HG03432 (cell line): ENCODE measurements around the gene ARMH3.

Experiments used
- ATAC-seq: cut with Tn5 transposase; IDR thresholded peaks from one replicate; pipeline ENCODE4 v1.9.1; 2021; ENCODE audit warnings: mild to moderate bottlenecking, moderate library complexity; ENCODE audit not compliant: unreplicated experiment

The ARMH3 gene

DNA sequence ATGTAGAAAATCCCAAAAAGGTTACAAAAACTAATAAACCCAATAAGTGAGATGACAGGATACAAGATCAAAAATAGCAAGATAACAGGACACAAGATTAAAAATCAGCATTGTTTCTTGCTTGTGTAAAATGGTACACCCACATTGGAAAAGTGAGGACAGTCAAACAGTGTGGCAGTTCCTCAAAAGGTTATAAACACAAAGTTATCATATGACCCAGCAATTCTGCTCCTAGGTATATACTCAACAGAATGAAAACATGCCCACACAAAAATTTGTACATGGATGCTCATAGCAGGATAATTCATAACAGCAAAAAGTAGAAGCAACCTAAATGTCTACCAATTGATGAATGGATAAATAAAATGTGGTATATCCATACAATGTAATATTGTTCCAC lies 105.8 kb downstream of the ARMH3 start:
- no peak for ATAC-seq

DNA sequence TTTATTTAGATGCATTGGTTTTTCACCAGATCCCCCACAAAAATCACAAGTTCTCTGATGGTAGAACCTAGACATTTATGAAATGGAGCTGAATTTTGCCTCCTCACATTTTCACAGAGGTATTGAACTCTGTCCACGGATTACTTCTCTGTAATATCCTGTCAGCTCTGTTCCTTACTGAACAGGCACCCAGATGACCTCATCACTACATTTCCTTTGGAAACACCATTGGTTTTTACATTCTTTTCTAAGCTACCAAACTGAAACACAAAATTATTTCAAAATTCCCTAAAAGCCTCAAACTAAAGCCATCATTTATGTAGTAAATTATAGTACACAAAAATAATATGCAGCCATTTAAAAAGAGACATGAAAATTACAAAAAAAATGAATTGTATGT lies 114.1 kb downstream of the ARMH3 start:
- no peak for ATAC-seq

DNA sequence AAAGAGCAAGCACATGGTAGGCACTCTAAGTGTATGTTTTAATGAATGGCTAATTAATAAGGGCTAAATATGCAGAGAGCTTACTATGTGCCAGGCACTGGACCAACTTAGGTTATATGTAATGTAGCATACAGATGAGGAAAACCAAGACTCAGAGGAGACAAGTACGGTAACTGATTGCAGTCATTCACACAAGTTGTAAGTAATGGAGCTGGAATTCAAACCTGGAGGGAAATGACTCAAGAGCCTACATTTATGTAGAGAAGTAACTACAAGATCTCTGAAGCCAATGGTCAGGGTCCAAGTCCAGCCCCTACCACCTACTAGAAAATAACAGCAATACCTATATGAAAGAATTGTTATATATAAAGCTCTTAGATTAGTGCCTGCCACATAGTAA lies 115.1 kb downstream of the ARMH3 start:
- ATAC-seq: no peak

DNA sequence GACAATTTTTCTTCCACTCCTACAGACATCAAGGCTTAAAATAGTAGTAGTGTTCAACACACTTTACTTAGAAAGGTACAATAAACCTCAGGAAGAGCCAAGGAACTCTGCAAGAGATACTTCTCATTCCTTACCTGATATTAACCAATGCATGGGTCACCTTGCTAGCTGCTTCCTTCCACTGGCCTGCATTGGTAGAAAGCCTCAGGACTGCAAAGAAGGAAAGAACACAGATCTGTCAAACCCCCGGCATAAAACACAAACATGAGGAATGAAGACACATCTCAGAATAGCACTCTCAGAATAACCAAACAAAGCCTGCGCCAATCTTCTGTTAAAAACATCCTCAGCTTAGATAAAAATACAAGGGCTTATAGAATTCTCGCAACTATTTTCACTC lies 116.2 kb downstream of the ARMH3 start:
- no peak for ATAC-seq

DNA sequence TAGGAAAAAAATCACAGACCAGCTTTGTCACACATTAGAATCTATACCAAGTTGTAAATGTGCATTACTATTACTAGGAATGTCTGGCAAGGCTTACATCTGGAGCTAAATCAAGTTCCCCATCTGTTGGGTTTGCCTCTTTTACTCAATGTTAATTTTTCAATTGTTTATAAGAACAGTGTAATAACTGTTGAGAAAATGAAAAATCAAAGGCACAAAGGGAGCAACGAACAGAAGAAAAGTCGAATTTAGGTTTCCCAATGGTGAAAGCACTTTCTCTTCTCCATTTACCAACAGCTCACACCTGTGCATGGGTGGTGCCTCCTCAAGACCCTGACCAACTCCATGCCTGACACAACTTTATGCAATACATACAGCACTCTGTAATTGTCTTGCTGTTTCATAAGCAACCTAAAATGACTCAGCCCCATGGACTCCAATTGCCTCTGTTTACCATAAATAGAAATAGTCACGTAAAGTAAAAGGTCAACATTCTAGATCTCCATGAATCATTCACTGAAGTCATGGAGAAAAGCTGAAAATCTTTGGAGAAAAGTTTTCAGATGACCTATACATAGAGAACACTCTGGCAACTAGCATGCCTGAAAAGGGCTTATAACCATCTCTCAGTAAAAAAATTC lies 116.8 kb downstream of the ARMH3 start:
- ATAC-seq: no peak

DNA sequence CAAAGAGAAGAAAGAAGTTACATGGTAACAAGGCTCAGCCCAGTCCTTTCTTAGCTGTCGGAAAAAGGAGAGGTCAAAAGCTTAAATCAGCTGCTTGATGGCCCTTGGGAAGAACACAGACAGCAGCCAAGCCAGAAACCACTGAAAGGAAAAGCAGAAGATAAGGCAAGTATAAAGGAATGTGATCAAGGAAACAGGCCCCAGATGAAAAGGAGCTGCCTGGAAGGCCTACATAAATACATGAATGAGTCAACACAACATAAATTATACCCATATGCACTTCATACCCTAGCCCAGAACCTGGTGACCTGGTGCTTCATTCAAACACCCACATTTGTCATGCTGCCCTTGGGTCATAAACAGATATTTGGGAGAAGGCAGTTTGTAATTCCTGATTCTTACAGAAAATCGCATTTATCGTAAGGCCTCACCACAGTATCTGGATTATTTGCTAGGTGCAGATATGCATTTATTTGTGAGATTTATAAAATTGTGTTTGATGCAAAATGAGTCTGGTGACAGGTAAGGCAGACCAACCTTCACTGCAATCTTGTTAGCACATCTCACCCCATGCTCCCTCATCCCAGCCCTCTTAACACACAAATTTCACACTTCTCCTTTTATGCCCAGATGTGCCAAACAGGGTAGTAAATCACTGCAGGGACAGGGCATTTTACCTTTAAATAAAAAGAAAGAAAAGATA lies 117.5 kb downstream of the ARMH3 start:
- no peak for ATAC-seq

DNA sequence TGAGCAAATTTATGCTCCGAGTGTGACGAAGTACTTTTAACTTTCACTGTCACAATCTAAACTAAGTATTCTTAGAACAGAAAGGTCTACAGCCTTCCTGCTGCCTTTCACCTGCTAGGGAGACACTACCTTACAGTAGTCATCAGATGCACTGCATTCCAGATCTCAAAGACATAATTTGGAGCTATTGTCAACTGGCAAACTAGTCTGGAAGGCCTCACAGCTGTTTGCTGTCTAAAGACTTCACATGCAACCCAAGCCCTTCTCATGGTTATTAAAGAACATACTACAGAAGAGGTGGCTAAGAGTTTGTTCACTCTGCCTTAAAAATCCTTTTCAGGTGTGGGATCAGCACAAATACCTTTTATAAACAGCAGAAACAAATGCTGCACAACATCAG lies 120.5 kb downstream of the ARMH3 start:
- ATAC-seq: no peak

DNA sequence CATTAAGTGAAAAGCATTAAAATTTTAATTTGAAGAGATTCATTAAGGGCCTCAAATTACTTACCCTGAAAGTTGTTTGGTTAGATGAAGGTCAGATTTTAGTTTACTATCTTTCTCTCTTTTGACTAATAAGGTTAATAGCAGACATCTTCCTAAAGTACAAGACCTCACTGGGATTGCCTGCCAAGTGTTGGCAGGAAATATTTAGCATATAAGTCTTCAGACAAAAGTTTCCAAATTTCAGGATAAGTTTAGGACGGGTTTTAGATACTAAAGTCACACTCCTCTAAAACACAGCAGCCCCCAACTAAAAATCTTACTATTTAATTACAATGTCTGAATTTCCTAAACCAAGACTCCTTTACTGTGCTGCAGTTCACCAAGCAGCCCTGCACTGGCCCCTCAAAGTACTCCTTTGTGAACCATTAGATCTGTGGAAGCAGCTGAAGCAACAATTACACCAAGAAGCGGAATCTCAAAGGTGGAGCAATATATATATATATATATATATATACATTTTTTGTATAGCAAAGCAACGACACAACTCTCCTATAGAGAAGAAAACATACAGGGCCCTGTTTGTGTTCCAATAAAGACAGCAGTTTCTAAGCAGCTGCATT lies 121.2 kb downstream of the ARMH3 start:
- ATAC-seq: no peak

DNA sequence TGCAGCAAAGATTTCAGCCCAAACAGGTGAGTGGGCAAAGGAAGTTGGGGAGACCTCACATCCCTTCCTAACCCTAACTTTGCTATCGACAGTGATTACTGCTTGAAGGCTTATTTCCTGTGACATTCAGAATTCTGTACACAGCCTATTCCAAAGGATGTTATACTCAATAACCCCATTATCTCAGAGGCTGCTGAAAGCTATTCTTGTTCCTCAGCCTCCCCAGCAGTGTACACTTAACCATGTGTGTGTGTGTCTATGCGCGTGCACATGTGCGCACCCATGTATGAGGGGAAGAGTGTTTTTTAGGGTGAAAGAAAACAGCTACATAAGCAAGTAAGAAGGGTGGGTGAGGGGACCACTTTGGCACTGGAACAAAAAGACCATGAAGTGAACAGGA lies 122.0 kb downstream of the ARMH3 start:
- ATAC-seq: no peak

DNA sequence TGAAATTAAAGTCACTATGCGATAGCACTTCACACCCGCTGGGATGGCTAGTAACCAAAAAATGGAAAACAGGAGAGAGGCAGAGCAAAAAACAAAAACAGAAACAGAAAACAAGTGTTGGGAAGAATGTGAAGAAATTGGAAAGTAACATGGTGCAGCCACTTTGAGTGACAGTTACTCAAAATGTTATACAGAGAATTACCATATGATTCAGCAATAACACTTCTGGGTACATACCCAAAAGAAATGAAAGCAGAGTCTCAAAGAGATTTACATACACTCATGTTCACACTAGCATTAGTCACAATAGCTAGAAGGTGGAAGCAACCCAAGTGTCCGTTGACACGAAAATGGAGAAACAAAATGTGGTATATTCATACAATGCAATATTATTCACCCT lies 123.8 kb downstream of the ARMH3 start:
- no peak for ATAC-seq

DNA sequence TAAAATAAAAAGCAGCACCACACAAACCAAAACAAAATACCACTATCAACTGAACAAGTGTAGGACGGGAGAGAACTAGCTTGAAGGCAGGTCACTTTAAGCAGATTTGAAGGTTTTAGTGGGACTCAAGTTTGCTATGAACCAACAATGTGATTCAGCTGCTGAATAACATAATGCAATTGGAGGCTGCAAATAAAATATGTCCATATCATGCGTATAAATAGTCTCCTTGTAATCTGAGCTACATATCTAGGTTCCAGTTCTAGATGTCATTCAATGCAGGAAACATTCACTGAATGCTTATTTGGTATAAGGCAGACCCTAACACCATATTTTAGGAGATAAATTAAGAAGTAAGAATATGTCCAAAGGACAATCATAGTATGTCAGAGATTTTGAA lies 130.9 kb downstream of the ARMH3 start:
- no peak for ATAC-seq

DNA sequence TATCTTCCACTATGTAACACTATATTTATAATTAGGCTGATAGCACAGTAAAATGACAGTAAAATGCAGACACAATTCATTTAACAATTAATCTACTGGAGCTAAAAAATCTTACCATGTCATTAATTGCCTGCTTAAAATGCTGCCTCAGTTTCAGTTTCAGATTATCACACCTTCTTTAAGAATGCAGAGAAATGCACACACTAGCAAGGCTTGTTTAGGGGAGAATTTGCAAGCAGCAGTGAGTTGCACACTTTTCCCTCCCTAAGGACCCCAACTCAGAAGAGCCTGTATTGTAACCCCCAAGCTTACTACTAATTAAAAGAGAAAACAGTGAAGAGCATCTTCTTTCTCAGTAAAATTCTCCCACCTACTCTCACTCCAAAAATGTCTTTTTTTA lies 132.7 kb downstream of the ARMH3 start:
- ATAC-seq: no peak

DNA sequence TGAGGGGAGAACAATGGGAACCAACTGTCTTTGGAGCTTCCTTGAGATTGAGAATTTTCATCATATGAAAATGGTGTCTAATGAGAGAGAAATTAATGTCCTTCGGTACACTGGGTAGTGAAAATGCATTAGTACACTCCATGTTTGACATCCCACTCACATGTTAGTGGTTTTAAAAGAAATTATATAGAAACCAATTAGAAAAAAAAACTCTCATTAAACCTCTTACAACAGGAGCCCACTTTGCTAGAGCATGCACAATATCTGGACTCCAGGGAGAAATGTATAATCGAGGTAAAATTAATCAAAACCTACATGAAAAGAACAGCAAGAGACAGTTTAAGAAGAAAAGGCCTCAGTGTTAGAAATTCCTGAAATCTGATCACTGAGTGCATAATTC lies 133.1 kb downstream of the ARMH3 start:
- ATAC-seq: no peak

DNA sequence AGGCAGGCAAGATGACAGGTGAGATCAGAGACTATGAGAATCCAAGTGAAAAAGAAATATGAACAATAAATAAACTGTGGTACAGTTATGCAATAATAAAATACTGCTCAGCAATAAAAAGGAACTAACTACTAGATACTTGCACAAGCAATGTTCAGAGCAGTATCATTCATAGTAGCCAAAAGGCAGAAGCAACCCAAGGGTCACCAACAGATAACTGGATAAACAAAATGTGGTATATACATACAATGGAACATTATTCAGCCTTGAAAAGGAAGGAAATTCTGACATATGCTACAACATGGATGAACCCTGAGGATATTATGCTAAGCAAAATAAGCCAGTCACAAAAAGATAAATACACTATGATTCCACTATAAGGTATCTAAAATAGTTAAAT lies 135.4 kb downstream of the ARMH3 start:
- no peak for ATAC-seq

DNA sequence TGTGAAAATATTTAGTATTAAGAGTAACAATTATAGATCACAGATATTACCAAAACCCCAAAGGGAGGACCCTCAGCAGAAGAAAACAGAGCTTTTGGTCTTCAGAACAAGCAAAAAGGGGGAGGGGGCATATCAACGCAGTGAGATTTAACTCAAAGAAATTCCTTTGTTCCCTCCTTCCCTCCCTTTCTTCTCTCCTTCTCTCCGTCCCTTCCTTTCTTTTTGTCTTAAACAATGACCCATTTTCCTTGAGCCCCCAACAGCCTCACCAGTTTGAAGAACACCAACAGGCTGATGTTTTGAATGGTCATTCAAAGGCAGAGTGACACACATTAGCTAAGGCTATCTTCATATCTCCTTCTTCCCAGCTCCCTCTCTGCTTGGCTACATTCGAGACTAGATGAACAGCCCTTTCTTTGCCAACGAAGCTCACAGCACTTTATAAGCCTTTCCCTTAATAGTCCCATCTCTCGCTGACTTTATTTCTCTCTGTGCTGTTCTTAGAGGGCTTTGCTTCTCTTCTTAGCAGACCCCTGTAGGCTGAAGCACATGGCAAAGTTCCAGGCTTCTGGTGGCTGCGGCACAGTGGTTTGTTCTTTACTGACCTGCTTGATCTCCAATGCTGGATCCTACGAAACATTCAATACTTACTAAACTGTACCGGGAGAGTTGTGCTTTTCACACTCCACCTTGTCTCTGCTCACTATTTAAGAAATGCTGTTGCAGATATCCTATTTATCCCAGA lies 136.8 kb downstream of the ARMH3 start:
- ATAC-seq: no peak

DNA sequence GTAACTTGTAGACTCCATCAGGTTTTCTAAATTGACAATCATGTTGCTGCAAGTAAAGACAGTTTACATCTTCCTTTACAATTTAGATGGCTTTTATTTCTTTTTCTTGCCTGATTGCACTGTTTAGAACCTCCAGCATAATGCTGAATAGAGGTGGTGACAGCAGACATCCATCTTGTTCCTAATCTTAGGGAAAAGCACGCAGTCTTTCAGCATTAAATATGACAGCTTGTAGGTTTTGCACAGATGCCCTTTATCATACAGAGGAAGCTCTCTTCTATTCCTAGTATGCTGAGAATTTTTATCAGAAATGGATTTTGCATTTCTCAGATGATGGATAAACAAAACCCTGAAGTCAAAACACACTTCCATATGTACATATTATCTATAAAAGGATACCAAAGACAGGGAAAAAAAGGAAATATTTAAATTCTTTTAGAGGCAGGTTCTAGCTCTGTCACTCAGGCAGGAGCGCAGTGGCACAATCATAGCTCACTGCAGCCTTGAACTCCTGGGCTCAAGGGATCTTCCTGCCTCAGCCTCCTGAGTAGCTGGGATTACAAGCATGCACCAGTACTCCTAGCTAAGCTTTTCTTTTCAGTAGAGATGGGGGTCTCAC lies 143.3 kb downstream of the ARMH3 start:
- no peak for ATAC-seq

DNA sequence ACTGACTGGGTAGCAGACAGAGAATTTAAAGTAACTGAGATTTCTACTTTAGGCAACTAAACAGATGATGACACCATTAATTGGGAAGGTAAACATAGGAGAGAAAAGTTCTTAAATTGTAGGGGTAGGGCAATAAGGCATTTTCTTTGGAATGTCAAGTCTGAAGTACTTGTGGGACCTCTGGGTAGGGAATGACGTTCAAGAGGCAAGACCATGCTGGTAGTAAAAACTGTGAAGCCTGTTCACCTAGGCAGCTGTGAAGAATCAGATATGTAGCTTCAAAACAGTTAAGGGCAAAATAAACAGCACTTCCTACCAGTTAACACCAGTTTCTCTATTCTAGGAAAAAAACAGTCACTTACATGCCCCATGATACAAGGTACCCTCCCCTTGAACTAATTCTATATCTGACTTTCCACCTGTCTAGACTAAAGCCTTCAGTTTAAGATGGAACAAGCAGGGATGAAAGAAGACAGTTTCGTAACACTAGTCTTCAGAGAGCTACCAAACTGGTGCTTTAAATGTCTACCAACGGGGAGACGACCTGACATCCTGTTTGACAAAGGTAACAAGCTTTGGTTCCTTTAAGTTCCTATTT lies 149.3 kb downstream of the ARMH3 start:
- ATAC-seq: no peak

DNA sequence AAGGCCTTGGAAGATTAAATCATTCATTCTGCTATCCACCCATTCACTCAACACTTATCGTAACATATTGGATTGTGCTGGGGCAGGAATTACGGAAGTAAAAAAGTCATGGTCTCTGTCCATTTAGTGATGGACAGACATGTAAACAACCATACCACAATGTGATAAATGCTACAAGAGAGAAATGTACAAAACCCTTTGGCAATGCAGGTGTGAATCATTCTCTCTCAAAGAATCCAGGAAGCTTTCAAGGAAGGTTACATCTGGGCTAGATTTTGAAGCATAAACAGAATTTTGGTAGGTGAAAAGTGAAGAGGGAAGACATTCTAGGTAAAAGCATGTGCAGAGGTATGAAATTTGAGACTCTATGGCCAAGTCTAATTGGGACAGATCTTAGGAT lies 150.7 kb downstream of the ARMH3 start:
- no peak for ATAC-seq

DNA sequence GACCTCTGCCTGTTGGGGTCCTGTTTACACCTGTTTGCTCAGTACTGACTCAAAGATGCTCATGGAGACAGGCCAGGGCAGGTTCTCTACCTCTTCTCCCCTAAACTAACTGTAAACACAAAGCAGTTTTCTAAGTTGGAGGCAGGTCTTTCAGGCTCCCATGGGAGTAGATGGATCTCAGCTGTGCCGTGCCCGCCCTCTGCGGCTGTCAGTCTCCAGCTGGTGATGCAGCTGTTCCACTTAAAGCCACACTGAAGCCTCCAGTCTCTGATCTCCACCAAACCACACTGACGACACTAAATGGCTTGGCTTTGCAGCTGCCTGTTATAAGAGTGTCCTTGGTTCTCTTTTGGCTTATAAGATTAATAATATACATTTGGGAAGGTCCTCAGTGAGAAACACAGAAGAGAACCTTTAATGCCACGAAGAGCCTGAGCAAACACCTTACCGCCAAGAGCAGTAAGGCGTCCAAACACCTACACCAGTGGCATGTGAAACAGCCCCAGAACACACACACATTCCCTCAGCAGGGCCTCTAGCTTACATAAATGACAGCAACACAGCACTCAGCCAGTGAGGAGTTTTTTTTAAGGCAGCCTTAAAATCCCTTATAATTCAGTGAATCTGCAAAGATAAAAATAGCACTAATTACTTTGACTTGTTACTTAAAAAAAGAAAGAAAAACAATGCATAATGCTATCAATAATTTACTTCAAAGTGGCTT lies 152.0 kb downstream of the ARMH3 start:
- peak; percentile 77 for ATAC-seq

DNA sequence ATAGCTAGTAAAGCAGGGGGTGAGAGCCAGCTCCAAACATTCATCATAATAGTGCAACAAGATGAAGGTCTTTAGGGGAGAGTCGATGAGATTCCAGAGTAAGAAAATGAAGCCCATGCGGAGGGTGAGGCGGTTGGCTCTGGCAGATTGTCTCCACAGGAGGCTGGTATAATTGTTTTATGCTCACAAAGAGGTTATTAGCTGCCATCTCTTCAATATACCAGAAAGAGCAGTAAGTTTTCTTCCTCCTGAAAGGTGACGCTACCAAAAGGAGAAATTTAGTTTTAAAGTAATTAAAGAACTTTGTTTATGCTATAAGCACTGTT lies 153.2 kb downstream of the ARMH3 start:
- no peak for ATAC-seq
